ENCODE data around the gene ZBTB11.
"Not testable (repeated sequence)": the region's sequence is repeated elsewhere in the genome, so short reads cannot be mapped to it uniquely, and the experiment has no call there.

ZBTB11 gene

GRCh38 chr3:101676765-101677435 lies at the start of gene ZBTB11:
TSS of gene ZBTB11 (minus strand) at chr3:101677132. CDS start at chr3:101676914, 218 bp downstream.
- DNase-seq (ENCODE audit: low spot score): peak; percentile 100

- DNase-seq (ENCODE audit: low spot score): no peak
Observed at GRCh38 chr3:101725890-101726275, 49.0 kb upstream of the ZBTB11 start.

- DNase-seq (ENCODE audit: low spot score): peak; percentile 56
Observed at GRCh38 chr3:101725194-101725889, 48.4 kb upstream of the ZBTB11 start.

DNA sequence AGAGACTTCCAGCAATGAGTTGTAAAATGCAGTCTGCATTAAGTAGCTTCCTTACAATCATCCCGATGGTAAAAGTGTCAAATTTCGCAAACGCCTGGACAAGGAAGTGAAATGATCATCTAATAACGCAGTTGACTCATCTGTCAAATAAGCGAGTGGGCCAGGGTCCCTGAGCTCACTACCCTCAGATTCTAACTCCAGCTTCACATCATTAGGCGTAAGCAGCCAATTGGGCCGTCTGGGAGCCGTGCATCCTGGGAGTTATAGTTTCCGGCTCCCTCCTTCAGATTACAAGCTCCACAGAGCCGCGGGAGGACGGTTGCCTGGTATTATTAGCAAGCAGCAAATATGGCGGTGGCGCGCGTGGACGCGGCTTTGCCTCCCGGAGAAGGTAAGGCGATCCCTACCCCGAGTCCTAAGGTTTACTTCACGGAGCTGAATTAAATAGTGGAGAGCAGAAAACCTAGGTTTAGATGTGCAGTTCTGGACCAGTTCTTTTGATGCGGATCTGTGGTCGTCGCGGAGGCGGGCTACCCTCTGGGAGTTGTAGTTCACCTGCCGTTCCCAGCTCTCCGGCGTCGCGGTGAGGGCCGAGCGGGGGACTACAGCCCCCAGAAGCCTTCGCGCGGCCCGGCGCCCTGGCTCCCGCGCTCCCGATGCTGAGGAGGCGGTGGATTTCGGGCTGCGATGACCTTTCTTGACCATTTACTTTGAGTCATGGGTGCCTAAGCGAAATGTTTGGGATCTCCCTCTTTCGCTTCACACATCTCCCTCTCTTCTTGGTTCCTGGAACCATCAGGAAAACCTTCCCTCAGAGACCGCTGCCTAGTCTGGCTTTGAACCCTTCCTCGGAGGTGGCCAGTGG lies 47.6 kb upstream of the ZBTB11 start, which contains the start of gene CEP97:
CEP97 (plus strand) TSS at position 286 of the 865 bp plus-strand sequence; CDS start at position 349, 63 bp downstream.
- DNase-seq (ENCODE audit: low spot score): peak; percentile 93

- DNase-seq (ENCODE audit: low spot score): no peak
Observed at GRCh38 chr3:101722394-101723173, 45.7 kb upstream of the ZBTB11 start.

DNA sequence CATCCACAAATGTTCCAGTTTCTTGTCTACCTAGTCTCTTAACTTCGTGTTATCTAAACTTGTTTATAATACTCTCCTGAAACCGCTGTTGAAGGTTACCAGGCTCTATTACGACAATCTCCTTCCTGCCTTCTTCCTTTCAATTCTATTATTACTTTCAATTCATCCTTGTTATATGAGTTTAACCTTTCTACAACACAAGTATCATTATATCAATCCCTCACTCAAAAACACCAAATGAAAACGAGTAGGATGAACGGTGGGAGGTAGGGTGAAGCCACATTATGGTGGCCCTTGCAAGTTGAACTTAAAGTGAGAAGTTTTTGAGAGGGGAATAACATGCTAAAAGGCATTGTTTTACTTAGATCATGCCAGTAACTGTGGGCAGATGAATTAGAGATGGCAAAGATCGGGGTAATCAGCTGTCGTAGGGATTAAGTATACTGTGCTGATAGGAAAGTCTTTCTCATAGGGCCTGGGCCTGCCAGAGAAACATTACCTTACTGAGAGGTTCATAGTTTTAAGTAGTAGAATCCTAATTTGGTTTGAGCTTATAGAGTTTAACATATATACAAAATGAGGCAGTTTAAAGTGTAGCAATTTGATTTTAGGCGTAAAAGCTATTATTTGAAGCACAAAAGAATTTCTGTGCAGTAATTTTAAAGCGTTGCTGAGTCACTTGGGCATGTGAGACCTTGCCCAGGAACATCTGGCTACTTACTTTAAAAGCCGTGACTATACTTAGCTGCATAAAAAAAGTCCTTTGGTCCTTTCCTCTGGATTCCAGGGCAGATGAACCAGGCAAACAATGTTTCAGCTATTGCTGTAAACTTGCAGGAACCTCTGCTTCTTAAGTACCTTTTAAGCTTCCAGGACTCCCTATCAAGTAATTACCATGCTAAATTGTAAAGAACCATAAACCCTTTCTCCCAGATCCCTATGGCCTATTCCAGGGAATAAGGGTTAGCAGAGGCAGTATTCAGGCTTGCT lies 44.2 kb upstream of the ZBTB11 start:
- DNase-seq (ENCODE audit: low spot score): no peak

GRCh38 chr3:101719604-101720185 lies 42.8 kb upstream of the ZBTB11 start:
- no peak for DNase-seq (ENCODE audit: low spot score)

- DNase-seq (ENCODE audit: low spot score): no peak
Observed at GRCh38 chr3:101718455-101718854, 41.5 kb upstream of the ZBTB11 start.

DNA sequence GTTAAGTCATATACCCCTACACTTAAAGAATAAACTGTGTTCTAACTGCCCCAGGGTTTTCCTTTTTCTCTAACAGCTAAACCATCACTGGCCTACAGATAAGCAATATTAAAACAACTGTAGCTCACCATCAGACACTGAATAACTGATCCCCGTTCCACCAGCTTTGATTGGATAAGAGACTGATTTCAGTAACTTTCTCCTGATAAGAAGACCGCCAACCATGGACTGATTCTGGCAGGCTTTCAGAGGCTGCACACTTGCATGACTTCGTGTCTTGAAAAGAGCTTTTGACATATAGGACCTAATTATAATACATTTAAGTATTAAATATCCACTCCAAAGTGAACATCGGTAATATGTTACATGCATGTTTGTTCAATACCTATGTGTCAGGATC lies 32.2 kb upstream of the ZBTB11 start:
- DNase-seq (ENCODE audit: low spot score): no peak

DNA sequence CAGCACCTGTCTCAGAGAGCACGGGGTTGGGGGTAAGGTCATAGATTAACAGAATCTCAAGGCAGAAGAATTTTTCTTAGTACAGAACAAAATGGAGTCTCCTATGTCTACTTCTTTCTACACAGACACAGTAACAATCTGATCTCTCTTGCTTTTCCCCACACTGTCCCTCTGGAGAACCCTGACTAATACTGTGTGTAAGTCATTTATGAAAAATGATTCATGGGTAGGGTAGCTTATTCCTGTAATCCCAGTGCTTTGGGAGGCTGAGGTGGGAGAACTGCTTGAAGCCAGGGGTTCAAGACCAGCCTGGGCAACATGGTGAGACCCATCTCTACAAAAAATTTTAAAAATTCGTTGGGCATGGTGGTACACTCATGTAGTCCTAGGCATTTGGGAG lies 27.7 kb upstream of the ZBTB11 start:
- DNase-seq (ENCODE audit: low spot score): not testable (repeated sequence)

- DNase-seq (ENCODE audit: low spot score): no peak
Observed at GRCh38 chr3:101703169-101703568, 26.2 kb upstream of the ZBTB11 start.

GRCh38 chr3:101702726-101703125 lies 25.8 kb upstream of the ZBTB11 start:
- DNase-seq (ENCODE audit: low spot score): no peak

GRCh38 chr3:101701696-101702634 lies 25.0 kb upstream of the ZBTB11 start:
- no peak for DNase-seq (ENCODE audit: low spot score)

- DNase-seq (ENCODE audit: low spot score): no peak
Observed at GRCh38 chr3:101695779-101696372, 18.9 kb upstream of the ZBTB11 start.

- not testable (repeated sequence) for DNase-seq (ENCODE audit: low spot score)
Observed at GRCh38 chr3:101694836-101695235, 17.9 kb upstream of the ZBTB11 start.

GRCh38 chr3:101693540-101693939 lies 16.6 kb upstream of the ZBTB11 start:
- peak; percentile 59 for DNase-seq (ENCODE audit: low spot score)

- not testable (repeated sequence) for DNase-seq (ENCODE audit: low spot score)
Observed at GRCh38 chr3:101691685-101692671, 15.0 kb upstream of the ZBTB11 start.

Measured in ecto neural progenitor cell (in vitro differentiated cells).